SJCRH30 (cell line): ENCODE data around the gene EPHB2. TPM values are rescaled to one million over a fixed set of nuclear protein-coding genes. Genes with fewer than 3 reads are reported as not detected.

Experiments
- DNase-seq, 2 experiments: peaks; one replicate each; pipeline ENCODE4 v3.0.0-alpha.2; 2015 to 2020
- H3K27ac ChIP-seq: fragments of 250-450 bp; sonication (Bioruptor Pico); 2 replicates; pipeline ENCODE4 v1.5.1; 2020; ENCODE audit warnings: mild to moderate bottlenecking, moderate library complexity
- H3K27me3 ChIP-seq: fragments of 250-450 bp; sonication (Bioruptor Pico); 2 replicates; pipeline ENCODE4 v1.5.1; 2020; ENCODE audit warnings: mild to moderate bottlenecking, moderate library complexity
- H3K36me3 ChIP-seq: fragments of 250-450 bp; sonication (Bioruptor Pico); 2 replicates; pipeline ENCODE4 v1.5.1; 2020; ENCODE audit warnings: mild to moderate bottlenecking, moderate library complexity
- H3K4me1 ChIP-seq: fragments of 250-450 bp; sonication (Bioruptor Pico); 2 replicates; pipeline ENCODE4 v1.5.1; 2020; ENCODE audit warnings: mild to moderate bottlenecking, moderate library complexity
- H3K4me3 ChIP-seq: fragments of 250-450 bp; sonication (Bioruptor Pico); 2 replicates; pipeline ENCODE4 v1.5.1; 2020; ENCODE audit warnings: mild to moderate bottlenecking, moderate library complexity
- H3K9me3 ChIP-seq: fragments of 250-450 bp; sonication (Bioruptor Pico); replicated peaks from 2 replicates; pipeline ENCODE4 v1.5.1; 2020; ENCODE audit warnings: mild to moderate bottlenecking, moderate library complexity
- total RNA-seq: library from RNA; depleted of rRNA; stranded (reverse); fragments of >200 nt; shearing (Covaris generic); gene quantifications from 2 replicates; pipeline ENCODE4 v1.2.3, GENCODE V29; 2014

Gene EPHB2
- total RNA-seq, 1 experiment from 2014 or later: 32.4 TPM

GRCh38 chr1:22745669-22746585, 35.3 kb downstream of the EPHB2 start:
- H3K27ac ChIP-seq: no peak overlapping the region
- no peaks in the 10 kb centered on the region for H3K9me3 ChIP-seq
- no peak overlapping the region for H3K4me3 ChIP-seq
- peaks cover 13% of the 10 kb centered on the region for H3K4me1 ChIP-seq
- no peaks in the 10 kb centered on the region for H3K27me3 ChIP-seq
- no peaks in the 10 kb centered on the region; the same call in 1 of the 2 replicates for H3K36me3 ChIP-seq
- no peak for DNase-seq

- Histone ChIP-seq H3K4me3 (no peak overlapping the region), H3K36me3 (no peaks in the 10 kb centered on the region; the same call in 1 of the 2 replicates), H3K9me3 (no peaks in the 10 kb centered on the region), H3K27ac (peak overlapping the region; percentile 32), H3K27me3 (no peaks in the 10 kb centered on the region), H3K4me1 (peaks cover 13% of the 10 kb centered on the region)
- peak; percentile 55 to 74 for DNase-seq
These were observed 36.5 kb downstream of the EPHB2 start for GRCh38 chr1:22747021-22747734.

- Histone ChIP-seq H3K9me3 (no peaks in the 10 kb centered on the region), H3K27me3 (no peaks in the 10 kb centered on the region), H3K4me3 (no peak overlapping the region), H3K27ac (peak overlapping the region; percentile 32), H3K36me3 (no peaks in the 10 kb centered on the region; the same call in 1 of the 2 replicates), H3K4me1 (peaks cover 13% of the 10 kb centered on the region)
- no peak for DNase-seq
These were observed 37.1 kb downstream of the EPHB2 start for GRCh38 chr1:22747735-22748073.

GRCh38 chr1:22749503-22749902, 38.9 kb downstream of the EPHB2 start:
- Histone ChIP-seq H3K4me1 (peaks cover 13% of the 10 kb centered on the region), H3K27ac (no peak overlapping the region), H3K27me3 (no peaks in the 10 kb centered on the region), H3K4me3 (no peak overlapping the region), H3K36me3 (no peaks in the 10 kb centered on the region; the same call in 1 of the 2 replicates), H3K9me3 (no peaks in the 10 kb centered on the region)
- no peak for DNase-seq

GRCh38 chr1:22749919-22750684, 39.5 kb downstream of the EPHB2 start:
- peak; percentile 30 to 49 for DNase-seq
- peaks cover 13% of the 10 kb centered on the region for H3K4me1 ChIP-seq

DNA sequence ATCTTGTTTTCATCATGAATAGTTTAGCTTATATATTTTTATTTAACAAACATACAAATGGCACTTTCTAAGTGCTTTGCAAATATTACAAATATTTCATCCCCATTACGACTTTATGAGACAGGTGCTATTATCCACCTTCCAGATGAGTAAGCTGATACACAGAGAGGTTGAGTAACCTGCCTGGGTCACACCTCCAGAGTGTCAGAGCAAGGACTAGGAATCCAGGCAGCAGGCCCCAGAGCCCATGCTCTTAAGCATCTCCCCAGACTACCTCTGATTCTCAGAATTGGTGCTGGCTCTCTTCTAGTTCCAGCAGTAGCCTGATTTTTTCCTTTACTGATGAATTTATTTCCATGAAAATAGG, 40.0 kb downstream of the EPHB2 start:
- Histone ChIP-seq H3K27me3 (no peaks in the 10 kb centered on the region), H3K4me1 (peaks cover 13% of the 10 kb centered on the region), H3K27ac (no peak overlapping the region), H3K4me3 (no peak overlapping the region), H3K36me3 (no peaks in the 10 kb centered on the region; the same call in 1 of the 2 replicates), H3K9me3 (no peaks in the 10 kb centered on the region)
- DNase-seq: no peak

More at GRCh38 chr1:22749919-22750684, 39.5 kb downstream of the EPHB2 start:
- Histone ChIP-seq H3K27ac (no peak overlapping the region), H3K36me3 (no peaks in the 10 kb centered on the region; the same call in 1 of the 2 replicates), H3K9me3 (no peaks in the 10 kb centered on the region), H3K27me3 (no peaks in the 10 kb centered on the region), H3K4me3 (no peak overlapping the region)

- DNase-seq: no peak
- Histone ChIP-seq H3K9me3 (no peaks in the 10 kb centered on the region), H3K27ac (no peak overlapping the region), H3K4me3 (no peak overlapping the region), H3K4me1 (peaks cover 13% of the 10 kb centered on the region), H3K27me3 (no peaks in the 10 kb centered on the region), H3K36me3 (no peaks in the 10 kb centered on the region; the same call in 1 of the 2 replicates)
These were observed 40.5 kb downstream of the EPHB2 start for GRCh38 chr1:22751124-22751531.

- no peaks in the 10 kb centered on the region for H3K27me3 ChIP-seq
- no peak for DNase-seq
- no peak overlapping the region for H3K4me3 ChIP-seq
- H3K4me1 ChIP-seq: peaks cover 2% of the 10 kb centered on the region; the same call in 1 of the 2 replicates
- no peaks in the 10 kb centered on the region; the same call in 1 of the 2 replicates for H3K36me3 ChIP-seq
- H3K9me3 ChIP-seq: no peaks in the 10 kb centered on the region
- H3K27ac ChIP-seq: no peak overlapping the region
These were observed 41.7 kb downstream of the EPHB2 start for GRCh38 chr1:22752339-22752738.

GRCh38 chr1:22753481-22753971, 42.9 kb downstream of the EPHB2 start:
- Histone ChIP-seq H3K36me3 (no peaks in the 10 kb centered on the region), H3K4me1 (no peaks in the 10 kb centered on the region; the same call in 1 of the 2 replicates), H3K9me3 (no peaks in the 10 kb centered on the region), H3K4me3 (no peak overlapping the region), H3K27me3 (no peaks in the 10 kb centered on the region), H3K27ac (no peak overlapping the region)
- no peak for DNase-seq

- Histone ChIP-seq H3K4me3 (no peak overlapping the region), H3K27ac (no peak overlapping the region), H3K4me1 (no peaks in the 10 kb centered on the region; the same call in 1 of the 2 replicates), H3K36me3 (no peaks in the 10 kb centered on the region), H3K27me3 (no peaks in the 10 kb centered on the region), H3K9me3 (no peaks in the 10 kb centered on the region)
- DNase-seq: no peak
These were observed 43.6 kb downstream of the EPHB2 start for GRCh38 chr1:22754106-22754768.

GRCh38 chr1:22754824-22755223, 44.2 kb downstream of the EPHB2 start:
- Histone ChIP-seq H3K36me3 (no peaks in the 10 kb centered on the region), H3K4me3 (no peak overlapping the region), H3K27ac (no peak overlapping the region), H3K27me3 (no peaks in the 10 kb centered on the region), H3K9me3 (no peaks in the 10 kb centered on the region), H3K4me1 (no peaks in the 10 kb centered on the region; the same call in 1 of the 2 replicates)
- DNase-seq: no peak

GRCh38 chr1:22755641-22756040, 45.0 kb downstream of the EPHB2 start:
- Histone ChIP-seq H3K27me3 (no peaks in the 10 kb centered on the region), H3K9me3 (no peaks in the 10 kb centered on the region), H3K4me3 (no peak overlapping the region), H3K36me3 (no peaks in the 10 kb centered on the region), H3K4me1 (no peaks in the 10 kb centered on the region; the same call in 1 of the 2 replicates), H3K27ac (no peak overlapping the region)
- DNase-seq: no peak

DNA sequence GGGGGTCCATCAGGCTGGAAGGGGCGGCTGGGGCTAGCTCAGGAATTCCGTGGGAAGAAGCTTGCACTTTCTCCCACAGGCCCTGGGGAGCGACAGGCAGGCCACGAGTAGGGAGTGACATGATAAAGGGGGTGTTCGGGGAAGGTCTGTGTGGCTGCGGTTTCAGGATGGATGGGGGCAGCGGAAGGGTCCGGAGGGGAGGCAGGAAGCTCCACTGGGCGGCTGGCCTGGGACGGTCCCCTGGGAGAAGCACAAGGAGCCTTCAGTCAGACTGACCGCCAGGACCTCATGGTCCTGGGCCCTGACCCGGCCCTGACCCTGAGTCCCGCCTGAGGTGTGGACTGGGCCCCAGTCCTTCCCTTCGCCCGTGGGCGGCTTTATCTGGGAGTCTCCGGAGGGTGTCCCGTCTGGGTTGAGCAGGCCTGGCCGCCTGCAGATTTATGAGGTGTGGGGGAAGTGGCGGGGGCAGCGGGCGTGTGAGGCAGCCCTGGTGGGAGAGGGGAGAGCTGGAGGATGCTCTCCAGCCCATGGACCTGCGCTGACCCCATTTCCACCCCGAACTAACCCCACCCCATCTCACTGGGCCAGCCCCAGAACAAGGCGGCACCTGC, 45.6 kb downstream of the EPHB2 start:
- H3K4me1 ChIP-seq: no peaks in the 10 kb centered on the region
- no peak overlapping the region for H3K4me3 ChIP-seq
- H3K36me3 ChIP-seq: no peaks in the 10 kb centered on the region
- H3K27ac ChIP-seq: no peak overlapping the region
- H3K9me3 ChIP-seq: no peaks in the 10 kb centered on the region
- H3K27me3 ChIP-seq: no peaks in the 10 kb centered on the region
- no peak for DNase-seq

- no peaks in the 10 kb centered on the region for H3K9me3 ChIP-seq
- no peaks in the 10 kb centered on the region for H3K4me1 ChIP-seq
- H3K36me3 ChIP-seq: no peaks in the 10 kb centered on the region
- H3K27me3 ChIP-seq: no peaks in the 10 kb centered on the region
- no peak overlapping the region for H3K4me3 ChIP-seq
- no peak overlapping the region for H3K27ac ChIP-seq
- DNase-seq: no peak
These were observed 49.8 kb downstream of the EPHB2 start for GRCh38 chr1:22760455-22760854.
